K562 (cell line): ENCODE data around the gene ARAP1. TPM values are rescaled to one million over a fixed set of nuclear protein-coding genes. Genes with fewer than 3 reads are reported as not detected.

Experiments used
- E2F8 ChIP-seq: fragments of 450-650 bp; IDR thresholded peaks from 2 replicates; pipeline ENCODE4 v1.7.1; 2018; ENCODE audit warnings: mild to moderate bottlenecking, low read depth; ENCODE audit not compliant: partially characterized antibody
- EGR1 ChIP-seq: fragments of 450-650 bp; conservative IDR thresholded peaks from 2 replicates; pipeline ENCODE4 v1.6.1; 2017; ENCODE audit warnings: mild to moderate bottlenecking
- FOXP1 ChIP-seq: sonication (generic); formaldehyde crosslinking; IDR thresholded peaks from 2 replicates; pipeline ENCODE4 v1.8.0; 2022; ENCODE audit warnings: mild to moderate bottlenecking, missing genetic modification reagents
- GATAD2A ChIP-seq: fragments of 450-650 bp; IDR thresholded peaks from 2 replicates; pipeline ENCODE4 v1.6.1; 2017
- PKNOX1 ChIP-seq: fragments of 450-650 bp; IDR thresholded peaks from 2 replicates; pipeline ENCODE4 v1.6.1; 2016
- POLR3A ChIP-seq: IDR thresholded peaks from 2 replicates; pipeline ENCODE4 v1.6.1; 2011; ENCODE audit warnings: borderline replicate concordance, mild to moderate bottlenecking, moderate library complexity; ENCODE audit not compliant: insufficient read length, insufficient read depth; ENCODE audit errors: extremely low read depth
- RBM14 ChIP-seq: fragments of 200-400 bp; formaldehyde crosslinking; IDR thresholded peaks from 2 replicates; pipeline ENCODE4 v1.6.1; 2018; ENCODE audit warnings: low read depth, mild to moderate bottlenecking, low read length, moderate library complexity, borderline replicate concordance; ENCODE audit not compliant: insufficient read depth
- RHOXF2B ChIP-seq: fragments of 250-450 bp; sonication (Bioruptor Pico); conservative IDR thresholded peaks from 2 replicates; pipeline ENCODE4 v1.5.1; 2021
- SP2 ChIP-seq: IDR thresholded peaks from 2 replicates; pipeline ENCODE4 v1.6.1; 2011; ENCODE audit warnings: mild to moderate bottlenecking, low read depth, low read length, moderate library complexity; ENCODE audit not compliant: poor library complexity, severe bottlenecking; ENCODE audit errors: extremely low read depth
- TAF15 ChIP-seq: fragments of 200-400 bp; formaldehyde crosslinking; IDR thresholded peaks from 2 replicates; pipeline ENCODE4 v1.6.1; 2017; ENCODE audit warnings: mild to moderate bottlenecking, low read depth, low read length, moderate library complexity
- ZNF318 ChIP-seq, 2 experiments: fragments of 450-650 bp; IDR thresholded peaks; 2 replicates each; pipeline ENCODE4 v1.6.1; 2016; ENCODE audit warnings: mild to moderate bottlenecking in 2 of 2, borderline replicate concordance in 1 of 2, low read depth in 1 of 2, moderate library complexity in 1 of 2
- ZNF324 ChIP-seq: fragments of 250-450 bp; sonication (Bioruptor Pico); IDR thresholded peaks from 2 replicates; pipeline ENCODE4 v1.4.0; 2020; ENCODE audit warnings: mild to moderate bottlenecking
- ZNF655 ChIP-seq: fragments of 250-450 bp; sonication (Bioruptor Pico); IDR thresholded peaks from 2 replicates; pipeline ENCODE4 v1.5.0; 2021
- polyA plus RNA-seq, 8 experiments: library from polyadenylated mRNA; depleted of rRNA in 4 of 8; stranded (reverse) in 5 of 8; unstranded in 3 of 8; fragments of >200 nt; fragmentation: Nextera tagmentation in 2 of 8; fragmentation: Illumina TruSeq in 1 of 8; extraction: Ambion mirVana in 2 of 8; extraction: Trizol in 1 of 8; gene quantifications; 2 replicates each; pipeline versions ENCODE4 v1.2.1 to v1.2.3, GENCODE V29; 2011 to 2014; ENCODE audit warnings: inconsistent platforms in 1 of 8, missing spikeins in 1 of 8
- total RNA-seq, 7 experiments: library from RNA; depleted of rRNA in 6 of 7; stranded (reverse); fragments of >200 nt in 6 of 7; fragmentation: Illumina TruSeq in 2 of 7; extraction: Trizol in 2 of 7; gene quantifications; 2 replicates each; pipeline versions ENCODE4 v1.2.1 to v1.2.3, GENCODE V29; 2011 to 2021; ENCODE audit warnings: low replicate concordance in 1 of 7

The ARAP1 gene
- total and polyA plus RNA-seq, 9 of the 15 experiments (the other 6 are each of a cell fraction or from before 2014, with no cell fraction given), result 0.23 to 67.0 (median 24.6) TPM

GRCh38 chr11:72735495-72736027 lies 16.6 kb downstream of the ARAP1 start (continued):
- TF ChIP-seq POLR3A, result no peak
- no peak for TF ChIP-seq TAF15
- no peak for TF ChIP-seq ZNF655 (CRISPR knock-in tag)
- no peak for TF ChIP-seq FOXP1 (CRISPR knock-in tag)
- no peak for TF ChIP-seq E2F8
- no peak for TF ChIP-seq ZNF324
- peak; percentile 86 for TF ChIP-seq PKNOX1
- TF ChIP-seq RHOXF2B (CRISPR knock-in tag), result no peak
- no peak for TF ChIP-seq ZNF318 (IDR thresholded peaks at IDR 0.05; ENCODE audit: borderline replicate concordance in 1 of 2, low read depth in 1 of 2)
- no peak for TF ChIP-seq RBM14
- TF ChIP-seq SP2, result no peak
- TF ChIP-seq GATAD2A, result no peak
- TF ChIP-seq EGR1, result no peak
